ENCODE measurements around the gene TCERG1.

The TCERG1 gene

DNA sequence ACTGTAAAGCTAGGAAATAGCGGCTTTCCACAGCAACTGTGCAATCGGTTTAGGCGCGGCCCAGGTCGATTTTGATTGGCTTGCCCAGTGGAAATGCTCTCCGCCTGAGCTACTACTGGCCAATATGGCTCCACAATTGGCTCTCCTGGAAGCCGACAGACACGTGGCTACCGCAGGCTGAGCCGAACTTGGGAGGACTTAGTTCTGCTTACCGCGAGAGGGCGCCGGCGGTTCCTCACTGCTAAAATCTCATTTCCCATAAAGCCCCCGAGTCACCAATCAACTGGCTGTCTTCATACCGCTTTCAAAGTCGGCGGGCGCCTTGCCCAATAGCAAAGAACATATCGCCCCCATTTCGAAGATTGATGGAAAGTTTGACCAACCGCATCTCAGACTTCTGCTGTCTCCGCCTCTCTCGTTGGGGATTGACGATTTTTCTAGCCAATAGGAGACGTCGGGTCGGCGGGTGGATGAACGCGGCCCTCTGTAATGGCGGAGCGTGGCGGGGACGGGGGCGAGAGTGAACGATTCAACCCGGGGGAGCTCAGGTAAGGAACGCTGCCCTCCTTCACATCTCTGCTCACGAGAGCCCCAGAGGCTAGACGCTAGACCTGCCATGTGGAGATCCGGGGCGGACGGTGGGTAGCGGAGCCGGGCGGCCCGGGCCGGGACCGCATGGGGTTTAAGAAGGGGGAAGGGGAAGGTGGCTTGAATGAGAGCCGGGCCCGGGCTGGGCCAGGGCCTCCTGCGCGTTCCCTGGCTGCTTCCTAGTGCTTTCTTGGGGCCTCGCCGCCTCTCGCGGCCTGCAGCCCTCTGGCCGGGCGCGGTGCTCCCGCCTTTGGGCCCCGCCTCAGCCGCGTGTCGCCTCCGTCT is at the start of gene TCERG1:
Gene TCERG1, plus strand, starts transcription at position 473 of the 873 bp plus-strand sequence. Its CDS starts 17 bp downstream, at position 490.
- DNase-seq (ENCODE audit: extremely low read depth in 1 of 2, low read depth in 1 of 2) = peak; percentile 92 to 93

DNA sequence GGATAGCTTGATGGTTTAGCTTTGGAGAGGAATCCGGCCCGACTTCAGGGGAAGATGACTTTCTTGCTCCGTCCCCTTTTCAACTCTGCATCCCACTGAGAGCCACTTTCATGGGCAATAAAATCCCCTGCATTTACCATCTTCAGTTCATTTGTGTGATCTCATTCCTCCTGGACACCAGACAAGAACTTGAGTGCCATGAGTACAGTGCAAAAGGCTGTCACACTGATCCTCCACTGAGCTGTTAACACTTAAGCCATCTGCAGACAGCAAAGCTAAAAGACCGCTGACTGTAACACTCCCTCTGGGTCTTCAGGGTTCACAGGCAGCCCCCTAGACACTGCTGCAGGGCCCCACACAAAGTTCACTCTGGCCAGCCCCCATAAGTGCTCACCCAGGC is 48.3 kb upstream of the TCERG1 start:
- DNase-seq (ENCODE audit: extremely low read depth in 1 of 2, low read depth in 1 of 2) = no peak

DNA sequence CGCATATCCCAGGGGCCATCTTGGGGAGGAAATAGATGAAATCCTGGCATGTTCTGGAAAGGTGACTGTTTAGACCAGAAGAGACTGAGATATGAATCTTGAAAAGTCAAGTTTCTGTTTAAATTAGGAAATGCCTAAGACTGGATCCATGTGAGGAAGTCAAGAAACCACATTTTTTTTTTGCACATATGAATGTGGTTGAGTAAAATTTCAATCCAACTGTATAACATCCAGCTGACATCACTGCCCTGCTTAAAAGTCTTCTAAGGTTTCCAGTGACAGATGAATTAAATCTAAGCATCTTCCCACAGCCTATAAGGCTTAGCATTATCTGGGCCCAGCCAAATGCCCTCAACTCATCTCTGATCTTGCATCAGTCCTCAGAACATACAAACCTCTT is 47.7 kb upstream of the TCERG1 start:
- DNase-seq (ENCODE audit: extremely low read depth in 1 of 2, low read depth in 1 of 2) = no peak

DNA sequence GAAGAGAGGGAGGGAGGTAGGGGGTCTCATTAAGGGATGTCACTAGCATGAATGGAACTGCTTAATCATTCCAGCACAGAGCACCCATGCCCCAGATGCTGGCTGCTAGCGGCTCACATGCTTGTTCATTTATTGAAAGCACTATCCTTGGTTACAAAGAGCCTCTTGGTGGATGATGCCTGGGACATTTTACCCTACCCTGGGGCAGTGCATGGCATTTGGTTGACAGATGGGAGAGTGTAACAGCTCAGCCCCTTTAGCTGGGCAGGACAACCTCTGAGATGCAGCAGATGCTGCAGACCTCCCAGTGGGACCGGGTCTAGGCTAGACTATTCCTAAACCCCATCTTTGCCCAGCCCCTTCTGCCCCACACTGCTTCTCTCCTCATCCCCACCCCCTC is 46.9 kb upstream of the TCERG1 start:
- no peak for DNase-seq (ENCODE audit: extremely low read depth in 1 of 2, low read depth in 1 of 2)

DNA sequence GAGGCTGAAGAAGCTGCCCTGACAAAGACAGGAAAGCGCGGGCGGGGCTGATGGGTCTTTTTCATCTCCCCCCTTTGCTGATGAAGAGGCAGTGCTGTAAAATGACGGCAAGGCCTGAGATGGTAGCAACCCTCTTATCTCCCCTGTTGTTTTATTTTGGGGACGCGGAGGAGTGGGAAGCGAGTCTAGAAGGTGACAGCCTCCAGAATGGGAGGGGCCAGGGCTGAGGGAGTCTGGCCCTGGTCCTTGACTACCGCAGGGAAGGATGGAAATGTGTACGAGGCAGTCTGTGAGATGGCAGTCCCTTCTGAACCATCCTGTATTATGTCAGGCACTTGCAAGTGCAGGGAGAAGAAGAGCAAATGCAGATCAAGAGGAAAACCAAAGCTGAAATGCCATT is 46.1 kb upstream of the TCERG1 start:
- no peak for DNase-seq (ENCODE audit: extremely low read depth in 1 of 2, low read depth in 1 of 2)

DNA sequence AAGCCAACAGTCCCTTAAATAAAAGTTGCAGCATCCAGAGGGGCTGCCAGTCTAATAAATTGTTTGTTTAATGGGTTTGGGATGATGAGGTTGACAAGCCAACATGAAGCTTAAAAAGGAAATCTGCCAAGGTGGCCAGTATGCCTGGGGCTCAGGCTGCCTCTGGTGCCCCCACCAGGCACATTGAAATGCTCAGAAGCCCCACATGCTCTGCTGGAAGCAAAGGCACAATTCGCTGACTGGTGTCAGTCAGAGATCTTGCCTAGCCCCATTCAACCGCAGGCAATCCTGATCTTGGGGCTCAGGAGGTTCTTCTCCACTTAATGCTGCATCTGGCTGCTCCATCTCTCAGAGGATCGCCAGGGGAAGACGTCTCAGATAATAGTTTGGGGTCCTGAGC is 44.2 kb upstream of the TCERG1 start:
- DNase-seq (ENCODE audit: extremely low read depth in 1 of 2, low read depth in 1 of 2) = no peak

DNA sequence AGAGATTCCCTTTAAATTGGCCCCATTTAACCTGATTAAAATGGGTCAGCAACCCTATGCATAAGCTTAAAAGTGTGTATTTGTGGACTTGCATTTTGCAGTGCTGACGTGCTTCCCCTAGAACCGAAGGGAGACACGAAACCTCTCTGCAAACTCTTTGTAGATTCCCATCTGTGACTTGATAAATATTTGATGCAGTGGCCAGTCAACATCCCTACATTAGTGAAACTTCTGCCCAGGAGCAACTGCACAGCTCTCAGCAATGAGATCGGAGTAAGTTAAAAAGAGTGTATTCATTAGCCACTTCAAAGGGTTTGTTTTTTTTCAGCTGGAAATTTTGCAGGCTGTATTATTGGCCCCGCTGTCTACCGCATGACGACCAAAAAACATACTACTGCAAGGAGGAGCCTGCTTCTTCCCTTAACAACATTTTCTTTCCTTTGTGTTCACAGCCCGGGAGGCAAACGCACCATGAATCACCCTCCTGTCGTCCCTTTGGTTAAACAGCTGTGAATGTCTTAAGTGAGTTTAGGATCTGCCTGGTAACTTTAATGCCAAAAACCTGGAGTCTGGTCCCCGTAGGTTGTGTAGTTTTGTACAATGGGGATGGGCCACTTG is 38.0 kb upstream of the TCERG1 start:
- no peak for DNase-seq (ENCODE audit: extremely low read depth in 1 of 2, low read depth in 1 of 2)

DNA sequence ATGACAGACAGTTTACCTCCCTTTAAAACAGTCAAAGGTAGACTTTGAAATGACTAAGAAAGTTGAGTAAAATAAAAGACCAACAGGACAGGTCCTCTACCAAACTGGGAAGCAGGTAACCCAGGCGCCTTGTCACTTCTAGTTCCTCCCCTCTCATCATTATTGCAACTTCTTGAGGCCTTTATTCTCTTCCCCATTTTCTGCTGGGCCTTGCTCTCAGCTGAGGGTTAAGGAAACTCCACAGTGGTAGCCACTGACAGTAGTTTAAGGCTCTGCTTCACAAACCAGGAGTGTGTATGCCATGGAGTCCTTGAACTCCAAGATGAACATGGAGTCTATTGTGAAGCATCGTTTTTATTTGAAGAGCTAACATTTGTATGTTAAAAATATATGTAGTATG is 36.9 kb upstream of the TCERG1 start:
- DNase-seq (ENCODE audit: extremely low read depth in 1 of 2, low read depth in 1 of 2) = no peak

DNA sequence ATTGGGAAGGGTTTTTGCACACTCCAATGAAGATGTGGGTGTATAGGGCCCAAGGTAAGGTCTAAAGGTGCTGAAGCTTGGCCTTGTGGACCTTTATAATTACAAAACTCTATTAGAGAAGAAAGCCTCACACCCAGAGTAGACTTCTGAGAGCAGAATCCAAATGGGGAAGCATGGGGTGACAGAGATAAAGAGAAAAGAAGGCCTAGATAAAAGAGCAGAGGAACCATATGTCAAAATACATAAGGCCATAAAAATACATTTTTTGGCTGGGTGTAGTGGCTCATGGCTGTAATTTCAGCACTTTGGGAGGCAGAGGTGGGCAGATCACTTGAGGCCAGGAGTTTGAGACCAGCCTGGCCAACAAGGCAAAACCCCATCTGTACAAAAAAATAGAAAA is 27.4 kb upstream of the TCERG1 start:
- no peak for DNase-seq (ENCODE audit: extremely low read depth in 1 of 2, low read depth in 1 of 2)

DNA sequence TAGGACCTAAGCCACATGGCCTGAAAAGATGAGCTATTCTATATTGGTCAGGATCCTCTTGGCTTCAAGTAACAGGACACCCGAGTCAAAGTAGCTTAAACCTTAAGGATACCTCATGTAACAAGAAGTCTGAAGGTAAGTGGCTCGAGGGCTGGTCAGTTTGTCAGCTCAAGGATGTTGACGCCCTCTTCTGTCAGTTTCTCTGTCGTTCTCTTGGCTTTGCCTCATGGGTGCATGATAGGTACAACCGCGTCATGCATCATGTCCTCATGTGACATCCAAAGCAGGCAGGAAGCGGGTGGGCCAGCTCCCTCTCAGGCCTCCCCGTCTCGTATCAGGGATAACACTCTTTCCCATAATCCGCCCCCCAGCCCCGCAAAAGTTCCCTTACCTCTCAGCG is 22.1 kb upstream of the TCERG1 start:
- DNase-seq (ENCODE audit: extremely low read depth in 1 of 2, low read depth in 1 of 2) = no peak

DNA sequence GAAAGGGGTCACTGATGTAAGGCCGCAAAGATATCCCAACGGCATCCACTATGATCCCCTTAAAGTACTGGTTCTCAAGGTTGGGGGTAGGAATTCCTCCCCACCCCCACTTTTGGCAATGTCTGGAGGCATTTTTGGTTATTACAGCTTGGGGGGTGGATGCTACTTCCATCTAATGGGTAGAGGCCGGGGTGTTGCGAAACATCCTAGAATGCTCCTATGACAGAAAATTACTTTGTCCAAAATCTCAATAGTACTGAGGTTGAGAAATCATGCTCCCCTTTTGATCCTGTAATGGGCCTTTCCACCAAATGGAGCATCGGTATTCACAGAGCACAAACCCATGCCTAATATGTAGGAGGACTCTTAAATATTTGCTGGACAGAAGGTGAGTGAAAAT is 20.8 kb upstream of the TCERG1 start:
- DNase-seq (ENCODE audit: extremely low read depth in 1 of 2, low read depth in 1 of 2) = no peak

DNA sequence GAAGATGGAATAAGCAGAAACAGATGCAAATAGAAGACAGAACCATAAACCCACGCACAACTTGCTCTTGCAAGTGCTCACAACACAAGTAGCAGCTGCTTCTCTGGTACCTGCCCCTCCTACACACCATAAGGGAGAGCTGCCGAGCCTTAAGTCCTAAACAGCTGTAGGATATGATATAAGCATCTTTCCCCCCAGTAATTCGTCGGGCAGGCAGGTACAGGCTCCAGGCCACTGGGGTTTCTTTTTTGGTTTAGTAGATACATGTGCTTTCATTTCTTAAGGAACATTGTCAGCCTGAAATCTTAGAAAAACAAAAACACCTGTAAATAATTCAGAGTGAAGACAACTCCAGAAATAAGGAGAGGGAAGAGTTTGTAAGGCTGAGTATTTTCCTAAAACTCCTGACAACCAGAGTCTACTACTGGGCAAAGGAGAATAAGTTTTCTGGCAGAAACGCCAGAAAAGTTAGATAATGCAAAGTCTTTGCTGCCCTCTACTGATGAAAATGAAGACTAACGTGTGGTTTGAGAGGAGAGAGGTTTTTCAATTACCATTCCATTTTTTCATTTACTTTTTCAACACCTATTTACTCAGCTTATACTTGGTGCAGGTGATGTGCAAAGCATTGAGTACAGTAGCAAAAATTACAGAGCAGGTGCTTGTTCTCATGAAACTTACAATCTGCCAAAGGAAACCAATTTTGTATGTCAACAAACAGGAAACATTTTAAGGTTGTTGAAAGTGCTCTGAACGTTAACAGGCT is 20.1 kb upstream of the TCERG1 start:
- DNase-seq (ENCODE audit: extremely low read depth in 1 of 2, low read depth in 1 of 2) = no peak

DNA sequence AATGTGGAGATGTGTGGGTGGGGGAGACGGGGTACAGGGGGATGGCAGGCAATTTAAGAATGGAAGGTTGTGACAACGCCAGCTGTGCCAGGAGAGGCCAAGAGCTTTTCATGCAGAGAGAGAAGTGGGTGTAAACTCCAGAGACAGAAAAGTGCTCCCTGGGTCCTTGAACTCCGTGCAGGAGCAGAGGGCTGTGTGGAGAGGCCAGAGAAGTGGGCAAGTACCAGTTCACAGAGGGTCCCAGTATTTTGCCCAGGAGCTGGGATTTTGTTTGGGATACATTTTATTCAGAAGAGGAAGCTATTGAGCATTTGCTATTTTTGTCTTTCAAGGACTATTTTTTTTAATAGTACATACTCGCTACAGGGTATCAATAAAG is 19.5 kb upstream of the TCERG1 start:
- DNase-seq (ENCODE audit: extremely low read depth in 1 of 2, low read depth in 1 of 2) = no peak

DNA sequence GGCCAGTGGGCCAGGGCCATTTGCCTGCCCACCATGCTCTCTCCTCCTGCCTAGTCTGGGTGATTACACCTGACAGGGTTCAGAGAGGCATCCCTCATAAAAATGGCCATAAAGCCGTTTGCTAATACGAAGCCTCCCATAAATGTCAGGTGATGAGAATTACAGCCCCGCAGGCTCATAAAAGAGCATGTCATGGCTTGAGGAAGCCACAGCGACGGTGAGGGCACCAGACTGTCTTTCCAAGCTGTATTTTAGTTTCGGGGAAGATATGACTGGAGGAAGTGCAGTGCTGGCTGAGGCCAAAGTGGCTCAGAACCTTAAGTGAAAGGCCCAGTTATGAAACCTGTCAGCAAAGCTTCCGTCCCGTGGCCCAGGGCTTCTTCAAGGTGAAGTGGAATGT is 18.5 kb upstream of the TCERG1 start:
- DNase-seq (ENCODE audit: extremely low read depth in 1 of 2, low read depth in 1 of 2) = no peak

DNA sequence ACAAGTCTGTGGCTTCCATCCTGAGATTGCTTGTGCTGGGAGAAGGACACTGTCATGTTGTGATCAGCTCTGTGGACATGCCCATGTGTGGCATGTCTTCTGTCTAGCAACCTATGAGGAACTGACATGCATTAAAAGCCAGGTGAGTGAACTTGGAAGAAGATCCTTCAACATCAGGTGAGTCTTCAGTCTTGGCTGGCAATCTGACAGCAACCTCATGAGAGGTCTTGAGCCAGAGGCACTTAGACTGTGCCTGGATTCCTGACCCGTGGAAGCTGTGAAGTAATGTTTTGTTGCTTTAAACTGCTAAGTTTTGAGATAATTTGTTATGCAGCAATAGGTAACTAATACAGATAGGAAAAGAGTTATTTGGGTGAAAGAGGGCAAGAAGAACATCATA is 6.8 kb upstream of the TCERG1 start:
- no peak for DNase-seq (ENCODE audit: extremely low read depth in 1 of 2, low read depth in 1 of 2)

DNA sequence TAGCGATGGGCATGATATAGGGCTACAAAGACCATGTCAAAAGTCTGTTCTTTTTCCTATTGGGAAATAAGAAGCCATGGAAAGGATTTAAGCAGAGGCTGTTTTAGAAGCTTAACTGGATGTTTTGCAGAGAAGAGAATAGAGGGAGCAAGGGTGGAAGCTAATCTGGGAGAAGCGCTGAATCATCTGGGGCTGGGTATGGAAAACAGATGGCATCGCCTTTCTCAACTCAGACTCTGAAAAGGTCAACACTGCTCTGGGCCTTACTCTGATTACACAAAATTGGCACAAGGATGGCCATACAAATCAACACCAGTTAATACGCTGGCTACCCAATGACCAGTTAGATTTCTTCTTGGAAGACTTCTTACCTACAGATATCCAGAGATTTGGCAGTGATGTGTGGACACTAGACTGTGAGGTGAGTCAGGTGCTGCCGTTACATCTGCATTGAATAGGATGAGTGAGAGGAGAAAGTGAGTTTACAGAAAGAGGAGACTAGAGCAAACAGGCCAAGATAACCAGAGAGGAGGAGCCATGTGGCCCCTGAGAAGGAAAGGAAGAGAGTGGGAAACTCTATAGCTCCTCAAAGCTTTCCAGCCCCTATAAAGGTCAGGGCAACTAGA is 6.2 kb upstream of the TCERG1 start:
- no peak for DNase-seq (ENCODE audit: extremely low read depth in 1 of 2, low read depth in 1 of 2)

DNA sequence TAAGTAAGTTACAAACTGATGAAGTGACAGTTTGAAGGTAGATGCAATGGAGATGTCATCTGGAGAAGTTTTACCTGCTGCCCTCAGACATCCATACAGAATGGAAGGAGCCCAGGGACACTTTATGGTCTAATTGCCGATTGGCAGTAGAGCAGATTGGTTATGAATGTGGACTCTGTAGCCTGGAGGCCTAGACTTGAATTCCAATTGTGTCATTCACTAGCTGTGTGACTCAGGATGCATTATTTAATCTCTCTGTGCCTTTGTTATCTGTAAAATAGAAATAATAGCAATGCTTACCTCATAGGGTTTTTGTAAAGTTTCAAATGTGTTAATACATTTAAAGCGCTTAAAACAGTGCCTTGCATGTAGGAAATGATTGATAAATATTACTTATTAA is 5.2 kb upstream of the TCERG1 start:
- DNase-seq (ENCODE audit: extremely low read depth in 1 of 2, low read depth in 1 of 2) = no peak

DNA sequence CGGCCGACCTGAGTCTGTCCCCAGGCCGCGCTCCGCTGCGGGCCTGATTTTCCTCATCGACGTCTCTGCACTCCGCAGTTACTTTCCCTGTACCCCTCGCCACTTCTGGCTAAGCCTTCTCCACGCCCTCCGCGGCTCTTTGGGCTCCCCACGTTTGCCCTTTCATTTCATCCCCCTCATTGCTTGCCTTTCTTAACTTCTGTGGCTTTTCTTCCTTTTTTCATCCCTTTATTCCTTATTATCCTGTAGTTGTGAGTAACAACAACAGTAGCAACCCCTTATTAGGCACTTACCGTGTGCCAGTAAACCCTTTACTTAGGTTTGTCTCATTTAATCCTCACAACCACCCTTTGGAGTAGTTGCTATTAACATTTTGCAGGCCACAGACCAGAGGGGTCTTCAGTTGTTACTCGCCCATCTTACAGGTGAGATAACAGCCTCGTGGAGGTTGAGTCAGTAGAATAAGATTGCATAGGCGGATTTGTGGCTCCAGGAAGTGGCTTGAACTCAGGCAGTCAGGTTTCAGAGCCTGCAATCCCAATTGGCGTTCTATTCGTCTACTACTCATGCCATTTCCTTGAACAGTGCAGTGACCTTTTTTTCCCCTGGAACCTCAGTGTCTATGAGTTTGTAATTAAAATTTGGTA is 724 bp downstream of the TCERG1 start:
- DNase-seq (ENCODE audit: extremely low read depth in 1 of 2, low read depth in 1 of 2) = no peak

DNA sequence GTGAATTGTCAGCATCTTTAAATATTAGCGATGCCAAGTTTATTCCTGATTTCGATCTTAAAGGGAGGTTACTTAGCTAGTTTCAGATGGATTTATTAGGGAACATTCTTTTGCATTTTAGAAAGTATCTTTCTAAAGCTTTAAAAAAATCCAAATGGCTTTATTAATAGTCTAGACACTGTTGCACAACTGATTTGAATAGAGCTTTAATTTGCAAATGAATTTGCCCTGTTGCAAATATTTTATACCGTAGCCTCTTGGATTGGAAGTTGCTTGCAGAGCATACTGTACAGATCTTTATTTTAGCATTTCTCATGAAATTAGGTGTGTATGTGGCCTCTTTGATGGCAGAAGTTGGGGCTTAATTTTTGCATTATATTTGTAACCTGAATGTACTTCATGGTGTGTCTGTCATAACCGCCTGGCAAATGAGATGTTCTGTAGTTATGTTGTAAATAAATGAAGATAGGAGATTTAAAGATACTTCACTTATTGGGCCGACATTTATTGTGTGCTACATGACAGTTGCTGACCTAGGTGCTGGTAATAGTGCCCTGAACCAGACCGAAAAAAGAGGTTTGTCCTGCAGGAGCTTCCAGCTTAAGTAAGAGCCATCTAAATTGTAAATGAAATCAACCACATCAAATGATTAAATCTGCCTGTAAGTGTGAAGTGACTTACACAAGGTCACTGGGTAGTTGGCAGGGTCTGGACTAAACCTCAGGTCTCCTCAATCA is 1.8 kb downstream of the TCERG1 start:
- no peak for DNase-seq (ENCODE audit: extremely low read depth in 1 of 2, low read depth in 1 of 2)

DNA sequence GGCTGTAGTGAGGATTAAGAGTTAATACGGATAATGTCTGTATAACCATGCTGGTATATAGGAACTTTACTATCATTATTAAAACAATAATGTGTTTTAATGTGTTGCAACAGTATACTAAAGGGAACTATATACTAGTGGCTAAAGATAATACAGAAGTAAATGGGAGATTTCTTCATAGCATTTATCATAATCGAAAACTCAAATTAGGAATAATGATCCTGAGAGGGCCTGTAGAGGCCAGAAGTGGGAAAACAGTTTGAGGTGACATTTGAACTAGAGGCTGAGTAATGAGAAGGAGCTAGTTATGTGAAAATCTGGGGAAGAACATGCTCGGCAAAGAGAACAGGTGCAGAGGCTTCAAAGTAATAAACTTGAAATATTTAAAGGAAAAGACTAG is 2.9 kb downstream of the TCERG1 start:
- no peak for DNase-seq (ENCODE audit: extremely low read depth in 1 of 2, low read depth in 1 of 2)
